Gastrocnemius medialis (tissue), 4 donors: ENCODE data around the gene ZNF768. TPM values are rescaled to one million over a fixed set of nuclear protein-coding genes. Genes with fewer than 3 reads are reported as not detected.
A peak's percentile ranks its signal among the peaks of the same experiment; 100 is the strongest.

Experiments used
- ATAC-seq, 2 donors: fragments of 150-250 bp; one replicate each; pipeline ENCODE4 v1.9.1; 2016
- DNase-seq, 2 donors: peaks; one replicate each; pipeline ENCODE4 v3.0.0-alpha.2; 2019
- H3K27ac ChIP-seq, 4 donors: fragments of 200-600 bp; sonication (generic); 1 replicate in 1 of 4; 2 replicates in 3 of 4; pipeline ENCODE4 v1.5.1; 2016 to 2018; ENCODE audit warnings: mild to moderate bottlenecking in 2 of 4, moderate library complexity in 1 of 4
- H3K27me3 ChIP-seq, 3 donors: fragments of 200-600 bp; sonication (generic) in 2 of 3; 1 replicate in 1 of 3; 2 replicates in 2 of 3; pipeline versions ENCODE4 v1.5.1 to v1.6.0; 2016 to 2019; ENCODE audit warnings: mild to moderate bottlenecking in 1 of 3, moderate library complexity in 1 of 3
- H3K36me3 ChIP-seq, 2 donors: fragments of 200-600 bp; sonication (generic) in 1 of 2; one replicate each; pipeline ENCODE4 v1.5.1; 2017 to 2018
- H3K4me1 ChIP-seq, 2 donors: fragments of 200-600 bp; sonication (generic) in 1 of 2; one replicate each; pipeline ENCODE4 v1.5.1; 2016 to 2017; ENCODE audit warnings: mild to moderate bottlenecking in 2 of 2
- H3K4me3 ChIP-seq, 4 donors: fragments of 200-600 bp; sonication (generic) in 3 of 4; 1 replicate in 1 of 4; 2 replicates in 3 of 4; pipeline ENCODE4 v1.5.1; 2016 to 2019; ENCODE audit warnings: mild to moderate bottlenecking in 2 of 4
- H3K9me3 ChIP-seq, 3 donors: fragments of 200-600 bp; sonication (generic) in 2 of 3; 1 replicate in 1 of 3; 2 replicates in 2 of 3; pipeline ENCODE4 v1.5.1; 2016 to 2019
- POLR2A ChIP-seq, 2 donors: fragments of 450-650 bp; IDR thresholded peaks; one replicate each; pipeline ENCODE4 v1.6.1; 2017; ENCODE audit warnings: antibody characterized with exemption in 2 of 2, mild to moderate bottlenecking in 2 of 2, moderate library complexity in 2 of 2
- in situ Hi-C, 4 donors: fragments of 200-750 bp; cut with MboI; loops; one replicate each; pipeline versions ENCODE4 v1.15.0 to v1.8.0; 2017; ENCODE audit warnings: low sequenced_read_pairs in 4 of 4
- intact Hi-C: fragments of 100-400 bp; cut with DNase I; formaldehyde crosslinking; loops from one replicate; pipeline ENCODE4 v1.15.1; 2023; ENCODE audit warnings: low total_unique reads
- total RNA-seq, 4 donors: library from RNA; depleted of rRNA; stranded (reverse); fragments of >200 nt; gene quantifications; one replicate each; pipeline versions ENCODE4 v1.1.0 to v1.2.3, GENCODE V29; 2016
- TF ChIP-seq, protein P1 (sequence below), 5 experiments: fragments of 450-650 bp in 3 of 5; fragments of 200-600 bp in 2 of 5; sonication (generic) in 2 of 5; IDR thresholded peaks in 4 of 5; conservative IDR thresholded peaks in 1 of 5; 1 replicate in 4 of 5; 2 replicates in 1 of 5; pipeline ENCODE4 v1.5.1; 2016 to 2019; ENCODE audit warnings: antibody characterized with exemption in 5 of 5, mild to moderate bottlenecking in 3 of 5, moderate library complexity in 3 of 5

Gene ZNF768
- total RNA-seq, 4 donors from 2014 or later = 39.8 to 118 (median 69.8) TPM

DNA sequence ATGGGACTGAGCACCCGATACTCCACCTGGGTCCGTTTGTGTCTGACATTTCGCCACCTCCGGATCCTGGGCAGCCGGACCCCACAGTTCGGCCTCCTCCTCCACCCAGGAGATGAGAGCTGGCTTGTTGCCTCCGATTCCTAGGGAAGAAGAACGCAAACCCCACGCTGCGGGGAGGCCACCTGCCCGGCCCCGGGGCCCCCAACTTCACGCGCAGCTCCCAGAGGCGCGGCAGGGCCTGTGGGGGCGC lies 31.3 kb upstream of the ZNF768 start:
- Histone ChIP-seq H3K4me3 (peak overlapping the region; percentile 88 to 99 (median 98)), H3K27ac (peak overlapping the region; percentile 95 to 99 (median 98)), H3K4me1 (peaks cover 24 to 29% of the 10 kb centered on the region in 2 donors), H3K27me3 (no peaks in the 10 kb centered on the region), H3K9me3 (no peaks in the 10 kb centered on the region), H3K36me3 (peaks cover 0 to 14% of the 10 kb centered on the region in 2 donors)
- intact Hi-C loops (loop anchor here (10.0 kb wide), 1 partner anchor 73 kb away; no protein-coding TSS in a partner anchor), in situ Hi-C loops (no loop called here)
- no peak for DNase-seq
- peak; percentile 1 to 2 for ATAC-seq
- TF ChIP-seq, protein P1, sequence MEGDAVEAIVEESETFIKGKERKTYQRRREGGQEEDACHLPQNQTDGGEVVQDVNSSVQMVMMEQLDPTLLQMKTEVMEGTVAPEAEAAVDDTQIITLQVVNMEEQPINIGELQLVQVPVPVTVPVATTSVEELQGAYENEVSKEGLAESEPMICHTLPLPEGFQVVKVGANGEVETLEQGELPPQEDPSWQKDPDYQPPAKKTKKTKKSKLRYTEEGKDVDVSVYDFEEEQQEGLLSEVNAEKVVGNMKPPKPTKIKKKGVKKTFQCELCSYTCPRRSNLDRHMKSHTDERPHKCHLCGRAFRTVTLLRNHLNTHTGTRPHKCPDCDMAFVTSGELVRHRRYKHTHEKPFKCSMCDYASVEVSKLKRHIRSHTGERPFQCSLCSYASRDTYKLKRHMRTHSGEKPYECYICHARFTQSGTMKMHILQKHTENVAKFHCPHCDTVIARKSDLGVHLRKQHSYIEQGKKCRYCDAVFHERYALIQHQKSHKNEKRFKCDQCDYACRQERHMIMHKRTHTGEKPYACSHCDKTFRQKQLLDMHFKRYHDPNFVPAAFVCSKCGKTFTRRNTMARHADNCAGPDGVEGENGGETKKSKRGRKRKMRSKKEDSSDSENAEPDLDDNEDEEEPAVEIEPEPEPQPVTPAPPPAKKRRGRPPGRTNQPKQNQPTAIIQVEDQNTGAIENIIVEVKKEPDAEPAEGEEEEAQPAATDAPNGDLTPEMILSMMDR (IDR thresholded peaks at IDR 0.05 in 4 of 5, conservative IDR thresholded peaks at IDR 0.05 in 1 of 5) = peak in 1 of 5 experiments; percentile 13
- TF ChIP-seq POLR2A (IDR thresholded peaks at IDR 0.05) = no peak

DNA sequence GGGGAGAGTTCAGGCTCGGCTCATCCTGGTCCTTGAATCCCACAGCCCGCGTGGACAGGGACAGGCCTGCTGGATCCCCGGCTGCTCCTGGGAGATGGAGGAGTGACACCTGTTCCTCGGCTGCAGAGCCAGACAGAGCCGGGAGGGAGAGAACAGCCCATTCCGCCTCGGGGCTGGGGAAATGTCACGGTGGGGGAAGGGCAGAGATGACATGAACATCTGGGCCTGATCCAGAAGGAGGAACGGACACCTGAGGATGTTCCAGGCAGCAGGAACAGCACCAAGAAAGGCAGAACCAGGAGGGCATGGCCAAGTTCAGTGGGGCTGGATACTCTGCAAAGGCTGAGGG lies 29.7 kb upstream of the ZNF768 start:
- in situ Hi-C loops (no loop called here), intact Hi-C loops (loop anchor here (10.0 kb wide), 1 partner anchor 71 kb away; no protein-coding TSS in a partner anchor)
- Histone ChIP-seq H3K27me3 (no peaks in the 10 kb centered on the region), H3K9me3 (no peaks in the 10 kb centered on the region), H3K4me3 (no peak overlapping the region), H3K36me3 (peaks cover 0 to 14% of the 10 kb centered on the region in 2 donors), H3K27ac (peak overlapping the region; percentile 34 to 99 (median 98)), H3K4me1 (peaks cover 28 to 29% of the 10 kb centered on the region in 2 donors)
- TF ChIP-seq POLR2A (IDR thresholded peaks at IDR 0.05) = no peak
- TF ChIP-seq, protein P1 (IDR thresholded peaks at IDR 0.05 in 4 of 5, conservative IDR thresholded peaks at IDR 0.05 in 1 of 5) = no peak
- DNase-seq = peak; percentile 44 to 85
- ATAC-seq = peak in 1 of 2 donors; percentile 42

DNA sequence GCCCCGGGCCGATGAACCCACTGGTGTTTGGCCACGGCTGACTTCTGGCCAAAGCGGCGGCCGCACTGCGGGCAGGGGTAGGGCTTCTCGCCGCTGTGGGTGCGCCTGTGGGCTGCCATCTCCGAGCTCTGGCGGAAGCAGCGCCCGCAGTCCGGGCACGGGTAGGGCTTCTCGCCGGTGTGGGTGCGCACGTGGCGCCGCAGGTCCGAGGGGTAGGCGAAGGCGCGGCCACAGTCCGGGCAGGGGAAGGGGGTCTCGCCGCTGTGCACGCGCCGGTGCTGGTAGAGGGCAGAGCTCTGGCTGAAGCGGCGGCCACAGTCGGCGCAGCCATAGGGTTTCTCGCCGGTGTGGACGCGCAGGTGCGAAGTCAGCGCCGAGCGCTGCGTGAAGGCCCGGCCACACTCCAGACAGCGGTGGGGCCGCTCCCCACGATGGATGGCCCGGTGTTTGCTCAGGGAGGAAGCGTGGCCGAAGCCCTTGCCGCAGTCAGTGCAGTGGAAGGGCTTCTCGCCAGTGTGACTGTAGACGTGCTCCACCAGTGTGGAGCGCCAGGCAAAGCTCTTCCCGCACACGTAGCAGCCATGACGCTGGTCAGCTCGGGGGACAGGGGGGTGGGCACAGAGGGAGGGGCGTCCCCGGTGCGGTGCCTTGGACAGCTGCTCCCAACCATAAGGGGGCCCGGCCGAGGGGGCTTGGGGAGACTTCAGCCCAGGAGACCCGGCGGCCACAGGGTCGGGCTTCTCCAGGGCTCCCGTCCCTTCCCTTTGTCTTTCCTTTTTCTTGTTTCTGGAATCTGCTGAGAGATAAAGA lies 29.2 kb upstream of the ZNF768 start:
- Histone ChIP-seq H3K4me3 (no peak overlapping the region), H3K36me3 (peaks cover 0 to 14% of the 10 kb centered on the region in 2 donors), H3K27ac (peak overlapping the region in 3 of 4 donors; percentile 98 to 99 (median 99)), H3K9me3 (no peaks in the 10 kb centered on the region), H3K27me3 (no peaks in the 10 kb centered on the region), H3K4me1 (peaks cover 28 to 29% of the 10 kb centered on the region in 2 donors)
- intact Hi-C loops = loop anchor here (10.0 kb wide), 1 partner anchor 71 kb away; no protein-coding TSS in a partner anchor
- in situ Hi-C loops = no loop called here
- no peak for ATAC-seq
- TF ChIP-seq, protein P1 (IDR thresholded peaks at IDR 0.05 in 4 of 5, conservative IDR thresholded peaks at IDR 0.05 in 1 of 5) = no peak
- no peak for TF ChIP-seq POLR2A (IDR thresholded peaks at IDR 0.05)
- DNase-seq = no peak

DNA sequence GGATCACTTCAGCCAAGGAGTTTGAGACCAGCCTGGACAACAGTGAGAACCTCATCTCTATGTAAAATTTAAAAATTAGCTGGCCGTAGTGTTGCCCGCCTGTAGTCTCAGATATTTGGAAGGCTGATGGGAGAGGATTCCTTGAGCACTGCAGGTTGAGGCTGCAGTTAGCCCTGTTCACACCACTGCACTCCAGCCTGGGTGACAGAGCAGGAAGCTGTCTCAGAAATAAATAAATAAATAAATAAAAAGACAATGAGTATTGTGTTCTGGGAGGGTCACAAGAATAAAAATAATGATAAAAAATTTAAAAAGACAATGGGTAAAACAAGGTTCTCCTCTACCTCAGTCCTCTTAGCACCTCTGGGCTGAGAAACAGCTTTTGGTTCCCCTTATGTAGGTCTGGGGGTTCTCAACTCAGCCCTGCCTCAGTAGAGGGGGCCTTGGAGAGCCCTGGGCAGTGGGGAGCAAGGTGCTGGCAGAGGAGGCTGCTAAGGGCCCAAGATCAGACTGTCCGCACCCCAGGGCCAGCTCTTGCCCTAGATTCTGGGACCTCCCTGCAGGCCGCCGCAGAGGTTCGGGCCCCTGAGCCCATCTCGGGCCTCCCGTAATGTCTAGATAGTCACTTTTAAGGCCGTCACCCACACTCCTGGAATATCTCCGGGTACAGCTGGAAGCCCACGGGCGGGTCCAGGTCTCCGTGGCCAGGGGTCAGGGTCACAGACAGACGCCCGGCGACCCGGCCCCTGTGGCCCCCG lies 28.4 kb upstream of the ZNF768 start:
- Histone ChIP-seq H3K36me3 (peaks cover 0 to 14% of the 10 kb centered on the region in 2 donors), H3K27me3 (no peaks in the 10 kb centered on the region), H3K27ac (peak overlapping the region in 1 of 4 donors; percentile 99), H3K9me3 (no peaks in the 10 kb centered on the region), H3K4me3 (no peak overlapping the region), H3K4me1 (peaks cover 28 to 29% of the 10 kb centered on the region in 2 donors)
- DNase-seq = no peak
- intact Hi-C loops = loop anchor here (10.0 kb wide), 1 partner anchor 70 kb away; no protein-coding TSS in a partner anchor
- in situ Hi-C loops = no loop called here
- TF ChIP-seq, protein P1 (IDR thresholded peaks at IDR 0.05 in 4 of 5, conservative IDR thresholded peaks at IDR 0.05 in 1 of 5) = no peak
- no peak for TF ChIP-seq POLR2A (IDR thresholded peaks at IDR 0.05)
- no peak for ATAC-seq
